Middle frontal gyrus (tissue), 1 donor: ENCODE data around the gene PDE4C.
"Not testable (repeated sequence)": the region's sequence is repeated elsewhere in the genome, so short reads cannot be mapped to it uniquely, and the experiment has no call there.

Experiments
- DNase-seq: peaks from one replicate; pipeline ENCODE4 v3.0.0-alpha.2; 2015; ENCODE audit warnings: low spot score; ENCODE audit errors: extremely low spot score

The PDE4C gene

GRCh38 chr19:18223860-18224524, 2.2 kb downstream of the PDE4C start:
- no peak for DNase-seq

DNA sequence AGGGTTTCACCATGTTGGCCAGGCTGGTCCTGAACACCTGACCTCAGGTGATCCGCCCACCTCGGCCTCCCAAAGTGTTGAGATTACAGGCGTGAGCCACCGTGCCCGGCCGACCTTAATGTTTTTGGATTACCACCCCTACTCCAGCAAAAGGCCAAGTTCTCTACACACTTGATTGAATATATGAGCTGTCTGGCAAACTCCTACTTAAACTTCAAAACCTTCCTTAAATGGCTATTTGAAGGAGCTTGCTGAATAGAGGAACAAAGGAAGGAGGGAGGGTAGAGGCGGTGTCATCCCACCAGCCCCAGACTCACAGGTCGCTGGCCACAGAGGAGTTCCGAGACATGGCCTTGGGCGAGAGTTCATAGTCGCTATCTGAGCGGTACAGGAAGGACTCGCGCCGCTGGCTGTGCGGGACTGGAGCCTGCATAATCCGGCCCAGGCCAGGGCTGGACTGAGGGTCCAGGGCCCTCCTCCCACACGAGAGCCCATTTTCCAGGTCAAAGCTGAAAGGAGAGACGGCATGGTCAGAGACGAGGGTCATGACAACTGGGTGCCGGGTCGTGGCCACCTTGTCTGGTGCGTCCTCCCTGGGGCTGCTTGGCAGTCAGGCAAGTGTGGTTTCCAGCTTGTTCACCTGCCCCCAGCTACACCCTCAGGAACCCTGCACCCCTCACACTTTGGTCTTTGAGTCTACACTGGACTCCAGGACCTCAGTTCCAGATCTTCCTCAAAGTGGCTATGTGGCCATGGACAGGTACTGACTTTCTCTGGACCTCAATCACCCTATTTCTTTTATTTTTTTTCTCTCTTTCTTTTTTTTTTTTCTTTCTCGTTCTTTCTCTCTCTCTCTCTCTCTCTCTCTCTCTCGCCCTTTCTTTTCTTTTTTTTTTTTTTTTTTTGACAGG, 4.2 kb downstream of the PDE4C start:
- DNase-seq = no peak

- DNase-seq = no peak
These were observed 5.5 kb downstream of the PDE4C start for GRCh38 chr19:18220632-18221275.

GRCh38 chr19:18219911-18220631, 6.2 kb downstream of the PDE4C start:
- DNase-seq = no peak

- no peak for DNase-seq
These were observed 7.6 kb downstream of the PDE4C start for GRCh38 chr19:18218600-18218999.

- no peak for DNase-seq
These were observed 8.1 kb downstream of the PDE4C start for GRCh38 chr19:18218159-18218558.

GRCh38 chr19:18216789-18217188, 9.4 kb downstream of the PDE4C start:
- no peak for DNase-seq

DNA sequence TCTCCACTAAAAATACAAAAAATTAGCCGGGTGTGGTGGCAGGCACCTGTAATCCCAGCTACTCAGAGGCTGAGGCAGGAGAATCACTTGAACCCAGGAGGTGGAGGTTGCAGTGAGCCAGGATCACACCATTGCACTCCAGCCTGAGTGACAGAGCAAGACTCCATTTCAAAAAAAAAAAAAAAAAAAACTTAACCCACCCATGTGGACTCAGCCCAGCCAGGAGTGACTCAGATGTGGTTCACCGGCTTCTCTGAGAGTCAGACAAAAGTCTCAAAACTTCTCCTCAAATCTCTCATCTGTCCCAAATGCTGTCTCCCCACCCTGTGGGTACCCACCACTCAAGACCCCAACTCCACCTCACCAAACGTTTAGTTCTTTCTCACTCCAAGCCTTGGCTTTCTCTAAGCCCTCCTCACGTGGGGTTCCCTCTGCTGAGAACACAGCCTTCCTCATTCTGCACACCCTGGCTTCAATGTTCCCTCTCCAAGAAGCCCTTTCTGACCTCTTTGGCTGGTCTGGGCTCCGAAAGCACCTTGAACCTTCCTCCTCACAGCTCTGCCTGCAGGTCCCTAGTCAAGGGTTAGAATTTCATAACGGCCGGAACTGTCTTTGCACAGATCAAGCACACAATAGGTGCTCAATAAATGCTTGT, 11.3 kb downstream of the PDE4C start:
- DNase-seq = no peak

DNA sequence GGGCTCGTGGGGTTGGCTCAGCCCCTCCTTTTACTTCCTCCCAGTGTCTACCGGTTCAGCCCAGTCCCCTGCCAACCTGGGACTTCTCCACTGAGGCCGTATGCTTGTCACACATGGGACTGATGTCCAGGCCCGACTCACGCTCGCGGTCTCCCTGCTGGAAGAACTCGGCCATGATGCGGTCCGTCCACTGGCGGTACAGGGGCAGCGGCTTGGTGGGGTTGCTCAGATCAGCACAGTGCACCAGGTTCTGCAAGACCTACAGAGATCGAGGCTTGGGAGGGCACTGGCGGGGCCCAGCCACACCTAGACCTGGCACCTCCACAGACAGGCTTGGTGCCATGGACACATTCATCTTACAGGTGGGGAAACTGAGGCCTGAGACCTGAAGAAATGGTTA, 14.6 kb downstream of the PDE4C start:
- no peak for DNase-seq

GRCh38 chr19:18209912-18210311, 16.3 kb downstream of the PDE4C start:
- DNase-seq = not testable (repeated sequence)

DNA sequence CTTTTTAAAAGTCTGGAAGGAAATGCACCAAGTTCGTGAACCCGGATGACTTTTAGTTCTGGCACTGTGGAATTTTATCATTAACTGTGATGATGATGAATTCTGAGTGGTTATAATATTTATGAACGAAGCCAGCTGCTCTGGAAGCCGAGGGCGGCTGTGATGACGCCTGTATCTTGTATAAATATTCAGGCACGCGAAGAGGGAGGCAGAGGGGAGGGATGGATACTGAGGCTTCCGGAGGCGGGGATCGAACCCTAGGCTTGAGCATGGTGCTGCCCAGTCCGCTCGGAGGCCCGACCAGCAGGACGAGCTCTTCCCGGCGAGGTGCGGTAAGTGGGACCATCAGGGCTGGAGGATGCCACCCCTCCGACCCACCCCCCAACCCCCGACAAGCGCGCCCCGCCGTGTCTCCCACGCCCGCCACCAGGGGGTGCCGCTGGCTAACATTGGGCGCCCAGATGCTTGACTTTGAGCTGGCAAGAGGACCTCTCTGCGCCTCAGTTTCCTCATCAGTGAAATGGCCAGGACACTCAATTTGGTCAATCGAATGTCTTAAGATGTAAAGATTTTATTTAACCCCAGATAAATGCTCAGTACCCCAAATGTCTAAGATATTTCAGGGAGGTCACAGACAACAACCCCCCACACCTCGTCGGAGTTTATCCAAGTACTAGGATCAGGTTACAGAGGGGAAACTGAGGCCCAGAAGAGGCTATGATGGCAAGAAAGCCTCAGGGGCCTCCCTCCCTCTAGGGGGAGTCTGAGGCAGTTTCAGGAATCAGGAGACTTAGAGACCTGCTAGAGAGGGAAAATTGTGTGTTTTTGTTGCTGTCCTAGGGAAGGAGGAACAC, 17.9 kb downstream of the PDE4C start:
- no peak for DNase-seq

DNA sequence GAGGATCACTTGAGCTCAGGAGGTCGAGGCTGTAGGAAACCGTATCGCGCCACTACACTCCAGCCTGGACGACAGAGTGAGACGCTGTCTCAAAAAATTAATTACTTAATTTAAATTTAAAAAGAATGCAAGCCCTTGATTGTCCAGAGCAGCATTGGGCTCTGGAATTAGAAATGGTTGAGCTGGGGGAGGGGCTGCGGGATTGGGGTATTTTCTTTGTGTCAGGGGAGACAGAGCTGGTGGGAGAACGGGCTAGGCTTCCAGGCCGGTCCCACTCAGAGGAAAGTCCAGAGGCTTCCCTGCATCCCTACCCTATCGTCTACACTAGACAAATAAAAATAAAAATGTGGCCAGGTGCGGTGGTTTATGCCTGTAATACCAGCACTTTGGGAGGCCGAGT, 20.2 kb downstream of the PDE4C start:
- no peak for DNase-seq

- peak; percentile 43 for DNase-seq
These were observed 20.9 kb downstream of the PDE4C start for GRCh38 chr19:18205200-18205892.

DNA sequence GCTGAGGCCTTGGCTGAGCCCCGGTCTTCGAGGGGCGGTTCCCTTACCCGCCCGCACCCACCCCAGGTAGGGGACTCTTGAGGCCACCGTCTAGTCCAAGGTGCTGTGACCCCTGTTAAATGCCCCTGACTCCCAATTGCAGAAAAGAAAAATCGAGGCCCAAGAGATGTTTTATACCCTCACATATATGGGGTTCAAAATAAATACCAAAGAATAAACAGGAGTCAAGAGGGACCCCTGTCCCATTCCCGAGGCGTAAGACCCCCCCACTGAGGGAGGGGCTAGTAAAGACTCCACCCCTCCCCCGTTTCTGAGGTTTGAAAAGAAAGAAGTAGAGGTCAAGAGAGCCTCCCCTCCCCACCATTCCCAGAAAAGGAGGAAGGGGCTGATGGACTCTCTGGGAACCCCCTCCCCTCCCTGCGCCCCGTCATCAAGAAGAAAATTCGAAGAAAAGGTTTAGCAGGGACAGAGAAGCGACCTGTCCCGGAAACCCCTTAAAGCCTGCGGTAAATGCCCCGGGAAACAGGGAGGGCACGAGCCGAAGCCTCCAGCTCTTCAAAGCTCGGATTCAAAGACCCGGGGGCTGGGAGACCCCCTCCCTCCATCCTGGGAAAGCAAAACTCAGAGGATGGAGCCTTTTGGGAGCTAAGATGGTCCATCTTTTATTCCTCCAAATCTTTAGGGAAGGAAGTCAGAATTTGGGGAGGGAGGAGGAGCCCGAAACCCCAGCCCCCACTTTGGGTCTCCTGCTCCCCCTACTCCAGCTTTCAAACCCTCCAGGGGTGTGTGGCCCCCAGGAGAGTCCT, 21.6 kb downstream of the PDE4C start:
- DNase-seq = no peak

- peak; percentile 100 for DNase-seq
These were observed 22.3 kb downstream of the PDE4C start, which contains the start of gene RAB3A for GRCh38 chr19:18203863-18204393. TSS of gene RAB3A (minus strand) at chr19:18204042. CDS start at chr19:18202740, 1,302 bp downstream.

DNA sequence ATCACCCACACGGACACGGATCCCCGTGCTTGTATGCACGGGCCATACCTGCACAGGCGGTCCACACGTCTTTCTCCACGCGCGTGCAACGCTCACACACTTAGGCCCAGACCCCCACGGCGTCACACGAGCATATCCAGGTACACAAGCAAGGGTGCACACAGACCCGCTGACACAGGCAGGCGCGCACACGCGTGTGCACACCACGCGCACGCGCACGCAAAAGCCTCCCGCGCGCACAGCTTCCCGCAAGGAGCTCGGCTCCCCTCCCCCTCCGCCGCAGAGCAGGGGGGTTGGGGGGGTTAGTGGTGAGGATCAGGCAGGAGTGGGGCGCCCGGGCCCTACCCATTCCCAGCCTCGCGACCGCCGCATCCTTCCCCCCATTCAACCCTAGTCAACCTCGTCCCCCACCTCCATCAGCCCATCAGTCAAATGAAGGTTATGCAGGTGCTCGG, 22.8 kb downstream of the PDE4C start:
- peak; percentile 13 for DNase-seq

DNA sequence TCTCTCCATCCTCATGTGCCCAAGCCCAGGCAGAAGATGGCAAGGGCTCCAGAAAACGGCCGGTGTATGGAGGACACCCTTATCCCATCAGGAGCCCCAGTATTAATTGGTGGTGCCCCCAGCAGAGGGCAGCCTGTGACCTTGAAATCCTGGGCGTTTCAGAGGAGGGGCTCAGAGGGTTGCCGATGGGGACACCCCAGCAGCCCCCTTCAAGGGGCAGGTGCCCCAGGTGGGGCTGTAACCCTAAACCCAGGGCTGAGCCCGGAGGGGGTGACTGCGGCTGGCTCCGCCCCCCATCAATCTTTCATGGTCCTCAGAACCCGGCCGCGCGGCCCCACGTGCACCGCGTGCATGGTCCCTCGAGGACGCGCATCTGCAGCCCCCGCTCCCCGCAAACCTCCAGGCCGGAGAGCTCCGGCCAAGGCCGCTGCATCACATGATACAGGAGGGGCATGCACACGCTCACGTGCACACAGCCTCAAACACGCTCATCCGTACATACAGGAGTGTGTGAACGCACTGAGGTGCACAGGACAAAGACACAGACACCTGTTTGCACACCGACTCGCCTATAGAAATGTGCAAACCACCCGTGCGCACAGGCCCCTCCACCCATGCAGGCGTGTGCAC, 23.3 kb downstream of the PDE4C start:
- no peak for DNase-seq

- DNase-seq = no peak
These were observed 23.9 kb downstream of the PDE4C start for GRCh38 chr19:18202397-18202777.
